Measurements from ENCODE around the gene MIX23. TPM values are rescaled to one million over a fixed set of nuclear protein-coding genes. Genes with fewer than 3 reads are reported as not detected.

The MIX23 gene
- 10 to 100 TPM; 21.3 to 36.0 (median 27.1) TPM for total RNA-seq
- long read RNA-seq, partial matches to known transcripts: 0 of 8 reads
- long read RNA-seq, other reads (novel, unspliced or antisense): 4 of 8 reads

DNA sequence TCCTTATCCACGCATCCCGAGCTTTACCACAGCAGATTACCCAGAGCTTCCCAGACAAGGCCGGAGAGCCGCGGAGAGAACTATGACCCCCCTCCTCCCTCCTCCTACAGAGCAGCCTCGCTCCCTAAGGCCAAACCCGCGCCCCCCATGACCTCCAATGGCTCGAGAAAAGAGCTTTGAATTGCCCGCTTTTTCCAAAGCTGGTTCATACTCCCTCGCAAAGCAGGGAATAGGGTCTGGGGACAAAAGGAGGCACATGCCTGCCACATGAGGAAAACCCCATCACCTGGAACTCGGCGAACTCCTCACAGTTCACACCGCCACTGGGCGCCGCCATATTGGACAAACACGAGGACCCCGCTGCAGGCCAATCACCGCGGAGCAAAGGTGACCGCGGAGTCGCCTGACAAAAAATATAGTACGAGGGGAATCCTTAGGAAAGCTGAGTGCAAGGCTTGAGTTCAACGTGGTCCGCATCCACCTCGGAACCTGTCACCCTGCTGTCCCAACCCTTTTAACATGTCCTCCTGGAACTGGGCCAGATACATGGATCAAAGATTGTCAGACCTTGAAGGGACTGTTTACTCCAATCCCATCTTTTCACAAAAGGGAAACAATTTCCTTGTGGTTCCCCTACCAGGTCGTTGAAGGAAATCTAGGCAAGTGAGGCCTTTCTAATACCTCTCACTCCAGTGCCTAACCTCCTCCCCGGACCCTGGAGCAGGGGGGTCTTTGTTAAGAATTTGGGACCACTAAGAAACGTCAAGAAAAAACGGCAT lies at the start of gene MIX23:
TSS of gene MIX23 (minus strand) at position 344 of the 779 bp plus-strand sequence. CDS start at position 337, 7 bp downstream.
- DNase-seq: peak; percentile 84 to 88 (median 88)
- peak; percentile 72 to 80 (median 73) for ATAC-seq
- H3K36me3 ChIP-seq: no peaks in the 10 kb centered on the region
- peak within 1 kb of the TSS; percentile 67 to 87 (median 76) for H3K4me3 ChIP-seq
- H3K27ac ChIP-seq: peak within 1 kb of the TSS; percentile 77 to 88 (median 85)
- no peaks in the 10 kb centered on the region for H3K9me3 ChIP-seq
- H3K27me3 ChIP-seq: no peaks in the 10 kb centered on the region
- intact Hi-C loops (cut with DNase I): no loop called here
- TF ChIP-seq CTCF (IDR thresholded peaks at IDR 0.05) (no peak), POLR2A (IDR thresholded peaks at IDR 0.05) (peak; percentile 66)
- WGBS (ENCODE audit: insufficient coverage, low coverage, low lambda C conversion rate, missing lambda C conversion rate): under 1% methylated on average over 18 of the region's 31 CpGs
- H3K4me1 ChIP-seq: peaks cover 0 to 24% (median 11%) of the 10 kb centered on the region in 4 donors

DNA sequence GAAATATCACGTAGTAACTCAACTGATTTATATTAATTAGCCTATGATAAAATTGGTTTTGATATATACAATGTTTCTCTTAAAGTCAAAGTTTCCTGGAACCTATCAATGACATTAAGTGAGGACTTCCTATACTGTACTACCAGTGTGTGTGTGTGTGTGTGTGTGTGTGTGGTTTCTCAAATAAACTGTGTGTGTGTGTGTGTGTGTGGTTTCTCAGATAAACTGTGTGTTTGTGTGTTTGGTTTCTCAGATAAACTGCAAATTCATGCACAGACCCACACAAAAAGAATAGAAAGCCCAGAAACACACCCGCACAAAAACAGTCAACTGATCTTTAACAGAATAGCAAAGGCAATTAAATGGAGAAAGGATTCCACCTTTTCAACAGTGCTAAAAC lies 47.3 kb upstream of the MIX23 start:
- TF ChIP-seq POLR2A (IDR thresholded peaks at IDR 0.05): no peak
- no peaks in the 10 kb centered on the region for H3K4me1 ChIP-seq
- intact Hi-C loops (cut with DNase I): no loop called here
- H3K4me3 ChIP-seq: no peak overlapping the region
- H3K27ac ChIP-seq: no peak overlapping the region
- H3K27me3 ChIP-seq: no peaks in the 10 kb centered on the region
- ATAC-seq (no peak), DNase-seq (no peak)
- WGBS (ENCODE audit: insufficient coverage, low coverage, low lambda C conversion rate, missing lambda C conversion rate): 91% methylated on average over 2 of the region's 2 CpGs
- H3K36me3 ChIP-seq: peaks cover 0 to 42% (median 15%) of the 10 kb centered on the region in 4 donors
- no peaks in the 10 kb centered on the region for H3K9me3 ChIP-seq

GRCh38 chr3:122427857-122428471 lies 44.9 kb upstream of the MIX23 start:
- TF ChIP-seq CTCF (IDR thresholded peaks at IDR 0.05) (no peak), POLR2A (IDR thresholded peaks at IDR 0.05) (no peak)
- H3K9me3 ChIP-seq: no peaks in the 10 kb centered on the region
- intact Hi-C loops (cut with DNase I): loop anchor here in 1 of 2 donors (10.0 kb wide), 1 partner anchor 107 kb away; no protein-coding TSS in a partner anchor
- DNase-seq (no peak), ATAC-seq (no peak)
- no peak overlapping the region for H3K4me3 ChIP-seq
- H3K27ac ChIP-seq: no peak overlapping the region
- no peaks in the 10 kb centered on the region for H3K4me1 ChIP-seq
- H3K36me3 ChIP-seq: peaks cover 0 to 41% (median 12%) of the 10 kb centered on the region in 4 donors
- H3K27me3 ChIP-seq: no peaks in the 10 kb centered on the region
- WGBS (ENCODE audit: insufficient coverage, low coverage, low lambda C conversion rate, missing lambda C conversion rate): 75% methylated on average over 2 of the region's 2 CpGs

DNA sequence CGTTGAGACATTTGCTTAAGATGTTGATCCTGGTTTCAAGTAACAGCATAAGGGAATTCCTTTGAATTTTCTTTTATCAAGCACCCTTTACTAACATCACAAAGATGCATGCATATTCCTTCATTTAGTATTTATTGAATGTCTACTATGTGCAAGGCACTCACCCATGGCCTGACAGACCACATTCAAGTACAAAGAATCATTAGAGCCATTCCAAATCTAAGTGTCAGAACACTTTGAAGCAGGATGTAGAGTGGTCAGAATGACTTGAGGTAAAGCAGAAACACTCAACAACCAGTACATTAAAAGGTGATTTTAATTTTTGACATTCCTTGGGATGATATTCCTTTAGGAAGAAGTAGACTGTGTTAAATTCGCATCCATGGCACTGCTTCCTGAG lies 38.8 kb upstream of the MIX23 start:
- TF ChIP-seq POLR2A (IDR thresholded peaks at IDR 0.05) (no peak), CTCF (IDR thresholded peaks at IDR 0.05) (no peak)
- Histone ChIP-seq H3K9me3 (no peaks in the 10 kb centered on the region), H3K27me3 (no peaks in the 10 kb centered on the region), H3K27ac (no peak overlapping the region), H3K4me3 (no peak overlapping the region), H3K4me1 (peaks cover 0 to 5% (median 0%) of the 10 kb centered on the region in 4 donors), H3K36me3 (peaks cover 0 to 27% (median 10%) of the 10 kb centered on the region in 4 donors)
- intact Hi-C loops (cut with DNase I): loop anchor here in 1 of 2 donors (10.0 kb wide), 1 partner anchor 113 kb away; no protein-coding TSS in a partner anchor
- WGBS (ENCODE audit: insufficient coverage, low coverage, low lambda C conversion rate, missing lambda C conversion rate): 100% methylated on average over 2 of the region's 2 CpGs
- no peak for ATAC-seq
- DNase-seq: no peak
